IPS DF 4.7 (cell line): ENCODE measurements around the gene ZNF853.
"Not testable (repeated sequence)": the region's sequence is repeated elsewhere in the genome, so short reads cannot be mapped to it uniquely, and the experiment has no call there.

ENCODE experiments used
- DNase-seq: peaks from one replicate; pipeline ENCODE4 v3.0.0-alpha.2; 2013; ENCODE audit warnings: low spot score; ENCODE audit errors: extremely low read depth

ZNF853 gene

GRCh38 chr7:6652446-6653011, 37.1 kb downstream of the ZNF853 start:
- no peak for DNase-seq

- no peak for DNase-seq
Observed at GRCh38 chr7:6653071-6654003, 37.9 kb downstream of the ZNF853 start.

- DNase-seq, result no peak
Observed at GRCh38 chr7:6654113-6654841, 38.9 kb downstream of the ZNF853 start.

GRCh38 chr7:6654842-6655610, 39.6 kb downstream of the ZNF853 start:
- DNase-seq, result no peak

GRCh38 chr7:6655636-6656385, 40.4 kb downstream of the ZNF853 start:
- no peak for DNase-seq

GRCh38 chr7:6656413-6656812, 41.0 kb downstream of the ZNF853 start:
- DNase-seq, result no peak

GRCh38 chr7:6658618-6659345, 43.4 kb downstream of the ZNF853 start:
- no peak for DNase-seq

GRCh38 chr7:6670851-6671250, 55.4 kb downstream of the ZNF853 start:
- DNase-seq, result not testable (repeated sequence)
